Measurements from ENCODE around the gene GET4.

GRCh38 chr7:882336-883035, 6.1 kb downstream of the GET4 start:
- TF ChIP-seq POLR2A (IDR thresholded peaks at IDR 0.05; ENCODE audit: low read length) (no peak), GATA1 (IDR thresholded peaks at IDR 0.05; ENCODE audit: low read depth, low read length) (no peak)

All from erythroblast (primary cell).